ENCODE measurements around the gene TTLL5.

The TTLL5 gene

DNA sequence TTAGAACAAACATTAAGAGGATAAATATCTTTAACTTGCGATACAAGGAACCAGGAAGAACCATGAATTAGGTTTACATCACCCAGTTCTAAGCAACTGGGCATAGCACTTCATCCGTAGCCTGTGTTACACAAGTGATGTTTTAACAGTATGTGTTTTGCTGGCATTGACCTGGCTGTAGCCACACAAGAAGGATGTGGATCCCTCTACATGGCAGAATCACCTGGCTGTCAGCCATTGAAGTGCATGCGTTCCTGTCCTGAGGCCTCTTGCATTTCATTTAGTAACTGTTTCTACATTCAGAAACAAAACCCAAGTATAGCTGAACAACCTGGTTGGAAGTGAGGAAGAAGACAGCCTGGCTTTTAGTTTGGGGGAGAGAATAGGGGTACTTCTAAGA lies 248.6 kb downstream of the TTLL5 start:
- no peak overlapping the region for H3K4me3 ChIP-seq (ENCODE audit: low read length in 2 of 2)
- H3K4ac ChIP-seq (ENCODE audit: low read length) = no peak overlapping the region
- H3K27me3 ChIP-seq (ENCODE audit: control insufficient read depth in 3 of 3, insufficient read depth in 3 of 3, low read depth in 1 of 3, low read length in 3 of 3) = no peaks in the 10 kb centered on the region
- H3K4me1 ChIP-seq (ENCODE audit: control insufficient read depth in 2 of 2, insufficient read depth in 1 of 2, low read depth in 1 of 2, low read length in 2 of 2) = peaks cover 2 to 7% of the 10 kb centered on the region in 2 donors
- DNase-seq (ENCODE audit: low spot score) = no peak
- no peak overlapping the region for H3K23ac ChIP-seq (ENCODE audit: low read depth, low read length, poor library complexity)
- no peak overlapping the region for H2BK5ac ChIP-seq (ENCODE audit: low read length)
- no peak overlapping the region for H3K18ac ChIP-seq (ENCODE audit: low read length)
- no peak overlapping the region for H2AK5ac ChIP-seq (ENCODE audit: low read depth, low read length)
- no peak overlapping the region for H3K4me2 ChIP-seq (ENCODE audit: insufficient read depth, low read length, poor library complexity, severe bottlenecking)
- H3K27ac ChIP-seq (replicated peaks; ENCODE audit: low read length) = no peak overlapping the region
- no peak overlapping the region for H3K9ac ChIP-seq (ENCODE audit: low read depth, low read length, poor library complexity)
- no peak overlapping the region for H2BK12ac ChIP-seq (ENCODE audit: low read length)
- H3K14ac ChIP-seq (ENCODE audit: low read length) = no peak overlapping the region
- H2AFZ ChIP-seq (ENCODE audit: low read length) = no peak overlapping the region
- H3K79me1 ChIP-seq (ENCODE audit: low read depth, low read length) = no peaks in the 10 kb centered on the region
- no peaks in the 10 kb centered on the region for H3K9me3 ChIP-seq (replicated peaks in 1 of 2; ENCODE audit: control insufficient read depth in 2 of 2, insufficient read depth in 1 of 2, low read depth in 1 of 2, low read length in 2 of 2)
- no peak overlapping the region for H4K8ac ChIP-seq (ENCODE audit: low read depth, low read length)
- no peak overlapping the region for H2BK120ac ChIP-seq (ENCODE audit: low read depth, low read length)
- H2BK15ac ChIP-seq (ENCODE audit: low read length) = no peak overlapping the region
- H4K91ac ChIP-seq (ENCODE audit: low read depth, low read length, poor library complexity) = no peak overlapping the region
- H3K36me3 ChIP-seq (replicated peaks in 1 of 2; ENCODE audit: control insufficient read depth in 2 of 2, insufficient read depth in 2 of 2, low read length in 2 of 2) = peaks cover 3 to 17% of the 10 kb centered on the region in 2 donors
- WGBS, 2 donors (ENCODE audit: extremely low coverage in 2 of 2, insufficient read length in 2 of 2, insufficient replicate concordance in 1 of 2) = no CpG with 5 or more reads among the region's 3 CpGs

GRCh38 chr14:75910048-75910447 lies 249.0 kb downstream of the TTLL5 start:
- H3K4ac ChIP-seq (ENCODE audit: low read length) = no peak overlapping the region
- no peak overlapping the region for H3K4me3 ChIP-seq (ENCODE audit: low read length in 2 of 2)
- no peak overlapping the region for H3K23ac ChIP-seq (ENCODE audit: low read depth, low read length, poor library complexity)
- no peak overlapping the region for H3K27ac ChIP-seq (replicated peaks; ENCODE audit: low read length)
- no peak overlapping the region for H3K14ac ChIP-seq (ENCODE audit: low read length)
- H4K91ac ChIP-seq (ENCODE audit: low read depth, low read length, poor library complexity) = no peak overlapping the region
- no peak overlapping the region for H2AK5ac ChIP-seq (ENCODE audit: low read depth, low read length)
- peaks cover 2 to 7% of the 10 kb centered on the region in 2 donors for H3K4me1 ChIP-seq (ENCODE audit: control insufficient read depth in 2 of 2, insufficient read depth in 1 of 2, low read depth in 1 of 2, low read length in 2 of 2)
- DNase-seq (ENCODE audit: low spot score) = no peak
- no peaks in the 10 kb centered on the region for H3K9me3 ChIP-seq (replicated peaks in 1 of 2; ENCODE audit: control insufficient read depth in 2 of 2, insufficient read depth in 1 of 2, low read depth in 1 of 2, low read length in 2 of 2)
- no peak overlapping the region for H2BK5ac ChIP-seq (ENCODE audit: low read length)
- no peak overlapping the region for H2BK15ac ChIP-seq (ENCODE audit: low read length)
- H2BK120ac ChIP-seq (ENCODE audit: low read depth, low read length) = no peak overlapping the region
- no peak overlapping the region for H3K4me2 ChIP-seq (ENCODE audit: insufficient read depth, low read length, poor library complexity, severe bottlenecking)
- no peak overlapping the region for H3K18ac ChIP-seq (ENCODE audit: low read length)
- no peak overlapping the region for H3K9ac ChIP-seq (ENCODE audit: low read depth, low read length, poor library complexity)
- WGBS, 2 donors (ENCODE audit: extremely low coverage in 2 of 2, insufficient read length in 2 of 2, insufficient replicate concordance in 1 of 2) = no CpG with 5 or more reads among the region's 2 CpGs
- no peaks in the 10 kb centered on the region for H3K27me3 ChIP-seq (ENCODE audit: control insufficient read depth in 3 of 3, insufficient read depth in 3 of 3, low read depth in 1 of 3, low read length in 3 of 3)
- no peak overlapping the region for H4K8ac ChIP-seq (ENCODE audit: low read depth, low read length)
- H3K36me3 ChIP-seq (replicated peaks in 1 of 2; ENCODE audit: control insufficient read depth in 2 of 2, insufficient read depth in 2 of 2, low read length in 2 of 2) = peaks cover 3 to 17% of the 10 kb centered on the region in 2 donors
- H2BK12ac ChIP-seq (ENCODE audit: low read length) = no peak overlapping the region
- no peaks in the 10 kb centered on the region for H3K79me1 ChIP-seq (ENCODE audit: low read depth, low read length)
- H2AFZ ChIP-seq (ENCODE audit: low read length) = no peak overlapping the region

DNA sequence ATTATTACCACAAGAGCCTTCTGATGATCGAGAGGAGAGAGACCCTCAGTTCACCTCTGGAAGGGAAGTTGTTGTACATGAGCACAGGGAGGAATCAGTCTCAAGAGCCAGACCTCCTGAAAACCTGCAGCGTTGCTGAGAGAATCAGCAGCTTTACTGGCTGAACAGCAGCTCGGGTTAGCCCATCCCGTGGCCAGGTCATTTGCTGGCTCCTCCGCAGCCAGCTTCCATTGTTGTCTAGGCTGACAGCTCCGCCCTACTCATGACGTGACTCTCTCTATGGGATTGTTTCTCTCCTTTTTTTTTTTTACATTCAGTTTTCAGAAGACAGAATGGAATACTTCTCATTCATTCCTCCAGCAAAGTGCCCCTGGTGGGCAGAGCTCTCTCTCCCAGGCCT lies 250.8 kb downstream of the TTLL5 start:
- Histone ChIP-seq H3K4me3 (ENCODE audit: low read length in 2 of 2) (no peak overlapping the region), H2BK120ac (ENCODE audit: low read depth, low read length) (no peak overlapping the region), H4K91ac (ENCODE audit: low read depth, low read length, poor library complexity) (no peak overlapping the region), H3K27ac (replicated peaks; ENCODE audit: low read length) (no peak overlapping the region), H3K79me1 (ENCODE audit: low read depth, low read length) (no peaks in the 10 kb centered on the region), H3K4ac (ENCODE audit: low read length) (no peak overlapping the region), H3K18ac (ENCODE audit: low read length) (no peak overlapping the region), H3K4me1 (ENCODE audit: control insufficient read depth in 2 of 2, insufficient read depth in 1 of 2, low read depth in 1 of 2, low read length in 2 of 2) (peaks cover 2 to 8% of the 10 kb centered on the region in 2 donors), H2BK12ac (ENCODE audit: low read length) (no peak overlapping the region), H3K9me3 (replicated peaks in 1 of 2; ENCODE audit: control insufficient read depth in 2 of 2, insufficient read depth in 1 of 2, low read depth in 1 of 2, low read length in 2 of 2) (peaks cover 0 to 2% of the 10 kb centered on the region in 2 donors), H3K9ac (ENCODE audit: low read depth, low read length, poor library complexity) (no peak overlapping the region), H3K4me2 (ENCODE audit: insufficient read depth, low read length, poor library complexity, severe bottlenecking) (no peak overlapping the region), H3K23ac (ENCODE audit: low read depth, low read length, poor library complexity) (no peak overlapping the region), H2AFZ (ENCODE audit: low read length) (peak overlapping the region; percentile 48), H2BK5ac (ENCODE audit: low read length) (no peak overlapping the region), H4K8ac (ENCODE audit: low read depth, low read length) (no peak overlapping the region), H3K36me3 (replicated peaks in 1 of 2; ENCODE audit: control insufficient read depth in 2 of 2, insufficient read depth in 2 of 2, low read length in 2 of 2) (peaks cover 3 to 17% of the 10 kb centered on the region in 2 donors), H3K14ac (ENCODE audit: low read length) (no peak overlapping the region), H2BK15ac (ENCODE audit: low read length) (no peak overlapping the region), H2AK5ac (ENCODE audit: low read depth, low read length) (no peak overlapping the region), H3K27me3 (ENCODE audit: control insufficient read depth in 3 of 3, insufficient read depth in 3 of 3, low read depth in 1 of 3, low read length in 3 of 3) (no peaks in the 10 kb centered on the region)
- DNase-seq (ENCODE audit: low spot score) = peak; percentile 60
- no CpG with 5 or more reads among the region's 7 CpGs for WGBS, 2 donors (ENCODE audit: extremely low coverage in 2 of 2, insufficient read length in 2 of 2, insufficient replicate concordance in 1 of 2)

GRCh38 chr14:75913183-75913582 lies 252.1 kb downstream of the TTLL5 start:
- WGBS, 2 donors (ENCODE audit: extremely low coverage in 2 of 2, insufficient read length in 2 of 2, insufficient replicate concordance in 1 of 2) = no CpG with 5 or more reads among the region's 2 CpGs
- no peak overlapping the region for H3K14ac ChIP-seq (ENCODE audit: low read length)

More at GRCh38 chr14:75913183-75913582, 252.1 kb downstream of the TTLL5 start:
- Histone ChIP-seq H3K9ac (ENCODE audit: low read depth, low read length, poor library complexity) (no peak overlapping the region), H3K4me3 (ENCODE audit: low read length in 2 of 2) (no peak overlapping the region), H3K4me1 (ENCODE audit: control insufficient read depth in 2 of 2, insufficient read depth in 1 of 2, low read depth in 1 of 2, low read length in 2 of 2) (peaks cover 2 to 15% of the 10 kb centered on the region in 2 donors), H2BK15ac (ENCODE audit: low read length) (no peak overlapping the region), H3K23ac (ENCODE audit: low read depth, low read length, poor library complexity) (no peak overlapping the region), H3K4ac (ENCODE audit: low read length) (no peak overlapping the region), H3K9me3 (replicated peaks in 1 of 2; ENCODE audit: control insufficient read depth in 2 of 2, insufficient read depth in 1 of 2, low read depth in 1 of 2, low read length in 2 of 2) (peaks cover 0 to 2% of the 10 kb centered on the region in 2 donors), H3K36me3 (replicated peaks in 1 of 2; ENCODE audit: control insufficient read depth in 2 of 2, insufficient read depth in 2 of 2, low read length in 2 of 2) (peaks cover 1 to 8% of the 10 kb centered on the region in 2 donors), H3K4me2 (ENCODE audit: insufficient read depth, low read length, poor library complexity, severe bottlenecking) (no peak overlapping the region), H2BK120ac (ENCODE audit: low read depth, low read length) (no peak overlapping the region), H3K27ac (replicated peaks; ENCODE audit: low read length) (no peak overlapping the region), H4K8ac (ENCODE audit: low read depth, low read length) (no peak overlapping the region), H2AK5ac (ENCODE audit: low read depth, low read length) (no peak overlapping the region), H3K79me1 (ENCODE audit: low read depth, low read length) (no peaks in the 10 kb centered on the region), H2AFZ (ENCODE audit: low read length) (no peak overlapping the region), H4K91ac (ENCODE audit: low read depth, low read length, poor library complexity) (no peak overlapping the region), H2BK5ac (ENCODE audit: low read length) (no peak overlapping the region), H3K27me3 (ENCODE audit: control insufficient read depth in 3 of 3, insufficient read depth in 3 of 3, low read depth in 1 of 3, low read length in 3 of 3) (no peaks in the 10 kb centered on the region), H3K18ac (ENCODE audit: low read length) (no peak overlapping the region), H2BK12ac (ENCODE audit: low read length) (no peak overlapping the region)
- no peak for DNase-seq (ENCODE audit: low spot score)

Measured in neuronal stem cell (in vitro differentiated cells).